Right atrium auricular region (tissue), 2 donors: ENCODE measurements around the gene MEIOB. TPM values are rescaled to one million over a fixed set of nuclear protein-coding genes. Genes with fewer than 3 reads are reported as not detected.
A peak's percentile ranks its signal among the peaks of the same experiment; 100 is the strongest.

Experiments
- DNase-seq: peaks from one replicate; pipeline ENCODE4 v3.0.0-alpha.2; 2019; ENCODE audit warnings: low spot score
- H3K27ac ChIP-seq, 2 donors: fragments of 200-600 bp; sonication (generic); 1 replicate in 1 of 2; 2 replicates in 1 of 2; pipeline ENCODE4 v1.5.1; 2016 to 2019
- H3K27me3 ChIP-seq, 2 donors: fragments of 200-600 bp; sonication (generic); one replicate each; pipeline versions ENCODE4 v1.5.1 to v1.6.0; 2017 to 2019
- H3K36me3 ChIP-seq: fragments of 200-600 bp; sonication (generic); one replicate; pipeline ENCODE4 v1.5.1; 2016
- H3K4me1 ChIP-seq, 2 donors: fragments of 200-600 bp; sonication (generic); one replicate each; pipeline versions ENCODE4 v1.5.1 to v1.6.0; 2017 to 2019
- H3K4me3 ChIP-seq, 2 donors: fragments of 200-600 bp; sonication (generic); 1 replicate in 1 of 2; 2 replicates in 1 of 2; pipeline ENCODE4 v1.5.1; 2017 to 2019; ENCODE audit warnings: mild to moderate bottlenecking in 1 of 2, moderate library complexity in 1 of 2
- H3K9me3 ChIP-seq, 2 donors: fragments of 200-600 bp; sonication (generic); one replicate each; pipeline ENCODE4 v1.5.1; 2019
- total RNA-seq, 2 donors: library from RNA; depleted of rRNA; stranded (reverse); fragments of >200 nt; gene quantifications; one replicate each; pipeline ENCODE4 v1.1.0, GENCODE V29; 2016
- TF ChIP-seq, protein P1 (sequence below), 2 donors: fragments of 200-600 bp; sonication (generic); IDR thresholded peaks; one replicate each; pipeline ENCODE4 v1.5.1; 2019; ENCODE audit warnings: antibody characterized with exemption in 2 of 2

MEIOB gene
- total RNA-seq, 2 donors from 2014 or later = not detected

DNA sequence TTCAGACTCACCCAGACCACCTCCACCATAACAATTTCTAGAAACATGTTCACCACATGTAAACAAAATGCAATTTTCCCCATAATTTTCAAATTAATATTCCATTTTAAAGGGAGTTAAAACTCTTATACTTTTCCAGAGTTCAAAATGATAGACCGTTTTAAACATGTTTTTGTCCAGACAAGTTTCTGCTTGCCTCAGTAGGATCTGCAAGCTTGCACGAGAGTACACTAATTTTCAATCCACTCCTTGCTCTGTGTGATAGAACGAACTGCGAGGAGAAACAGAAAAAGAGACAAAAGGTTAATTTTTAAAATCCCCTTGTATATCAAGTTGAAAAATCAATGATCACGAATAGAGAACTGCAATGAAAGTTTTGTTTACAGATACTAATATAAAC lies 37.9 kb downstream of the MEIOB start:
- H3K4me3 ChIP-seq = no peak overlapping the region
- no peak for DNase-seq
- TF ChIP-seq, protein P1, sequence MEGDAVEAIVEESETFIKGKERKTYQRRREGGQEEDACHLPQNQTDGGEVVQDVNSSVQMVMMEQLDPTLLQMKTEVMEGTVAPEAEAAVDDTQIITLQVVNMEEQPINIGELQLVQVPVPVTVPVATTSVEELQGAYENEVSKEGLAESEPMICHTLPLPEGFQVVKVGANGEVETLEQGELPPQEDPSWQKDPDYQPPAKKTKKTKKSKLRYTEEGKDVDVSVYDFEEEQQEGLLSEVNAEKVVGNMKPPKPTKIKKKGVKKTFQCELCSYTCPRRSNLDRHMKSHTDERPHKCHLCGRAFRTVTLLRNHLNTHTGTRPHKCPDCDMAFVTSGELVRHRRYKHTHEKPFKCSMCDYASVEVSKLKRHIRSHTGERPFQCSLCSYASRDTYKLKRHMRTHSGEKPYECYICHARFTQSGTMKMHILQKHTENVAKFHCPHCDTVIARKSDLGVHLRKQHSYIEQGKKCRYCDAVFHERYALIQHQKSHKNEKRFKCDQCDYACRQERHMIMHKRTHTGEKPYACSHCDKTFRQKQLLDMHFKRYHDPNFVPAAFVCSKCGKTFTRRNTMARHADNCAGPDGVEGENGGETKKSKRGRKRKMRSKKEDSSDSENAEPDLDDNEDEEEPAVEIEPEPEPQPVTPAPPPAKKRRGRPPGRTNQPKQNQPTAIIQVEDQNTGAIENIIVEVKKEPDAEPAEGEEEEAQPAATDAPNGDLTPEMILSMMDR (IDR thresholded peaks at IDR 0.05) = no peak
- H3K9me3 ChIP-seq = no peaks in the 10 kb centered on the region
- no peaks in the 10 kb centered on the region for H3K27me3 ChIP-seq
- peaks cover 0 to 3% of the 10 kb centered on the region in 2 donors for H3K4me1 ChIP-seq
- no peaks in the 10 kb centered on the region for H3K36me3 ChIP-seq
- no peak overlapping the region for H3K27ac ChIP-seq

DNA sequence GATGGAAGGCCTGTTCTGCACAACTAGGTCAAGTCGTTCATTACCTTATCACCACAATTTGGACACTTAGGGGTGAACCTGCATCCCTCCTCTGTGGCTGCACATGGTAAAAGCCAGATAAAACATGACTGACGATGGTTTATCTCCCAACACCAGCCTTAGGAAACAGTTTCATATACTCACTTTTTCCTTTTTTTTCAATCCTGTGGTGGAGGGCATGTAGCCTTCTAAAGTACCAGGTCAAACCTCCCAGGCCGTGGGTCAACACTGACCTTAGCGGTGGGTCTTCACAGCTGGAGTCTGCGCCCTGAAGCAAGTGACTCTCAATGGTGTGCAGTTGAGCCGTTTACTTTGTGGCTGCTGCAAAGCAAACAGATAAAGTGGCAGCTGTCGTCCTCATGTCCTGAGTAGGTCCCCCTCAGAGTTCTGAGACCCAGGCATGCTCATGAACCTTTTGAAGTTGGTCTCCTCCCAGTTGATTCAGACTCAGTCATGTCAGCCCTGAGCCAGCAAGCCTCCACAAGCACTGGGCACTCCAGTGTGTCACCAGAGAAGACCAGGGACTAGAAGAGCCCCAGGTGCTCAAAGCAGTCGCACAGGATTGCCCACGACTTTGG lies 39.0 kb downstream of the MEIOB start:
- no peaks in the 10 kb centered on the region for H3K27me3 ChIP-seq
- TF ChIP-seq, protein P1 (IDR thresholded peaks at IDR 0.05) = no peak
- no peaks in the 10 kb centered on the region for H3K36me3 ChIP-seq
- H3K27ac ChIP-seq = no peak overlapping the region
- peaks cover 0 to 14% of the 10 kb centered on the region in 2 donors for H3K4me1 ChIP-seq
- no peak overlapping the region for H3K4me3 ChIP-seq
- H3K9me3 ChIP-seq = no peaks in the 10 kb centered on the region
- no peak for DNase-seq

DNA sequence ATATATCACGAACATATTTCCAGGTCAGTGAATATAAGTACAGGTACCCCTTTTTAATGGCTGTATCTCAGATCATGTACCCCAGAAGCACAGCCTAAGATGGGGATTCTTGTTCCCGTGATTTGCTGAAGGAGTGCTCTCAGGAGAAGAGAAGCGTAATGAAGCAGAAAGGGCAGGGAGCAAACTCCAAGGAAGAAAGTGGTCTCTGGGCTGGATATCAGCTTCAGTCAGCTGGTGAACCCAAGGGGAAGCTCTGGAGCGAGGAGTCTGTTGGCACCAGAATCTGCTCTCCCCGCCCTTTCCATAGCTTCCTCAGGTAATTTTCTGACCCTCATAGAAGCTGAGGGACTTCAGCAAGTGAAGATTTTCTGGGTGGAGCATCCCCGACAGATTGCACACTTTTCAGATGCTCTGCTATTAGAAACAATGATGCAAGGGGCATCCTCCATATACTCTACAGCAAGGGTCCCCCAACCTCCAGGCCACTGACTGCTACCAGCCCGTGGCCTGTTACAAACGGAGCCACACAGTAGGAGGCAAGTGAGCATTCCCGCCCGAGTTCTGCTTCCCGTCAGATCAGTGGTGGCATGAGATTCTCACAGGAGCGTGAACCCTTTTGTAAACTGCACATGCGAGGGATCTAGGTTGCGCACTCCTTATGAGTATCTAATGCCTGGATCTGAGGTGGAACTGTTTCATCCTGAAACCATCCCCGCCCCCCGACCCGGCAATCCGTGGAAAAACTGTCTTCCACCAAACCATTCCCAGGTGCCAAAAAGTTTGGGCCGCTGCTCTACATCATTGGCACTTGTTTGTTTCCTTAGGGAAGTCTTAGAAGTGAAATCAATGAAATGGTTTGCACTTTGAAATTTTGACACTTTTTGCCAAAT lies 40.5 kb downstream of the MEIOB start:
- TF ChIP-seq, protein P1 (IDR thresholded peaks at IDR 0.05) = no peak
- Histone ChIP-seq H3K27me3 (no peaks in the 10 kb centered on the region), H3K9me3 (no peaks in the 10 kb centered on the region), H3K36me3 (no peaks in the 10 kb centered on the region), H3K27ac (no peak overlapping the region), H3K4me1 (peaks cover 0 to 20% of the 10 kb centered on the region in 2 donors), H3K4me3 (no peak overlapping the region)
- no peak for DNase-seq

DNA sequence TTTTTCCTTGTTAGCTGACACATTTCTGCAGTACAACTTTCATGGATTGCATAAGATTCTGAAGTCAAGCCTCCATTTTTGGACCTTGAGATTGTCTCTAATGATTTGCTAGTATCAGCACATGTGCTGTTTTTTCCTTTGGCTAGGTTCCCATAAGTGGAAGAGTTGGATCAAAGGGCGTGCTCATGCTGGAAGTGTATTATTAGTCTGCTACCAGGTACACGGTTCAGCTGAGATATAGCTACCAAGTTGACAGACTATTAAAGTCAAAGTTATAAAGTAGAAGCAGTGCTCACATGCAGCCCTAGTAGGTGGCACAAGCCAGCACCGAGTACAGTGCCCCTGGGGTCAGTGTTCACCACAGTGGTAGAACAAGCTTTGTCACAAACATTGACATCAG lies 41.8 kb downstream of the MEIOB start:
- Histone ChIP-seq H3K9me3 (no peaks in the 10 kb centered on the region), H3K27ac (no peak overlapping the region), H3K36me3 (no peaks in the 10 kb centered on the region), H3K4me3 (no peak overlapping the region), H3K4me1 (peaks cover 0 to 27% of the 10 kb centered on the region in 2 donors), H3K27me3 (no peaks in the 10 kb centered on the region)
- TF ChIP-seq, protein P1 (IDR thresholded peaks at IDR 0.05) = no peak
- no peak for DNase-seq

DNA sequence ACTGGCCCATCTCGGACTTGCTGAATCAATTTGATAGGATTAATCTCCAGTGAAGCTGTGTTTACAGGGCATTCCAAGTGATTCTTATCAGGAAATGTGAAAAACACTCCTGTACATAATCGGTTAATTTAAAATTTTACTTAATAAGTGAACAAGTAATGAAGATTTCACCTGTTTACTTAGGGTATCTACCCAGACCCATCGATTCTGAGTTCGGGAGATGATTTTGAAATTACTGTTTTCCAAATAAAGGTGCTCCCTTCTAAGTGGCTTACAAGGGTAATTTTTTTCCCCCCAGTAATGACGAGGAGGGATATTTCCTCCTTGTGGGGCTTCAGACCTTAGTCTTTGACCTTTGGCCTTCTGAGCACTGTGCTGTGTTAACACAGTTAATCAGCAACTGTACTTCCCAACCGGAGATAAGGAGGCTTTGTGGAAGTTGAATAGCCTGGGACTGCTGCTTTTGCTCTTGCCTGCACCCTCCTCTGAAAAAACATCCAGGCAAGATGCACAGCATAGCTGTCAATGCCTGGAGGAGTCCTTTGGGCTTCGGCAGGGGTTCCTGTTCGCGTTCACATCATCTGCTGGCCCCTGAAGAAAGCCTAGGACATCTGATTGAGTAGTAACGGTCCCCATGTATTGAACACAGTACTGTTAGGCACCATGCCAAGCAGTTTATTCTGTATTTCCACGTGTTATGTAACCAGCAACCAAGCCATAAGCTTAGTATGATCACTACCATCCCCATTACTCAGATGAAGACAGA lies 43.1 kb downstream of the MEIOB start:
- H3K9me3 ChIP-seq = no peaks in the 10 kb centered on the region
- H3K4me1 ChIP-seq = peaks cover 0 to 41% of the 10 kb centered on the region in 2 donors
- no peaks in the 10 kb centered on the region for H3K27me3 ChIP-seq
- no peaks in the 10 kb centered on the region for H3K36me3 ChIP-seq
- DNase-seq = no peak
- no peak overlapping the region for H3K27ac ChIP-seq
- peak overlapping the region in 1 of 2 donors; percentile 12 for H3K4me3 ChIP-seq
- TF ChIP-seq, protein P1 (IDR thresholded peaks at IDR 0.05) = no peak
